Lower leg skin (tissue), 3 donors: ENCODE measurements around the gene DTX3.

Experiments
- CTCF ChIP-seq, 3 donors: fragments of 450-650 bp; IDR thresholded peaks; one replicate each; pipeline ENCODE4 v1.5.1; 2016; ENCODE audit warnings: antibody characterized with exemption in 3 of 3, mild to moderate bottlenecking in 3 of 3, moderate library complexity in 2 of 3
- POLR2A ChIP-seq, 2 donors: fragments of 450-650 bp; IDR thresholded peaks; one replicate each; pipeline ENCODE4 v1.6.1; 2016 to 2017; ENCODE audit warnings: antibody characterized with exemption in 2 of 2, mild to moderate bottlenecking in 1 of 2, moderate library complexity in 1 of 2

GRCh38 chr12:57604992-57605810, 577 bp downstream of the DTX3 start:
- no peak for TF ChIP-seq CTCF (IDR thresholded peaks at IDR 0.05)
- TF ChIP-seq POLR2A (IDR thresholded peaks at IDR 0.05), result no peak
